Esophagus muscularis mucosa (tissue), 4 donors: Measurements from ENCODE around the gene BTF3. TPM values are rescaled to one million over a fixed set of nuclear protein-coding genes. Genes with fewer than 3 reads are reported as not detected.
A peak's percentile ranks its signal among the peaks of the same experiment; 100 is the strongest.
"Not testable (repeated sequence)": the region's sequence is repeated elsewhere in the genome, so short reads cannot be mapped to it uniquely, and the experiment has no call there.

Source experiments
- DNase-seq: peaks from one replicate; pipeline ENCODE4 v3.0.0-alpha.2; 2017; ENCODE audit errors: extremely low spot score
- H3K27ac ChIP-seq, 4 donors: fragments of 200-600 bp; sonication (generic); replicated peaks in 1 of 4; 1 replicate in 3 of 4; 2 replicates in 1 of 4; pipeline ENCODE4 v1.5.1; 2016 to 2019; ENCODE audit warnings: mild to moderate bottlenecking in 1 of 4
- H3K27me3 ChIP-seq, 4 donors: fragments of 200-600 bp; sonication (generic); one replicate each; pipeline versions ENCODE4 v1.5.1 to v1.6.0; 2016 to 2019
- H3K36me3 ChIP-seq, 4 donors: fragments of 200-600 bp; sonication (generic); one replicate each; pipeline ENCODE4 v1.5.1; 2016 to 2019
- H3K4me1 ChIP-seq, 4 donors: fragments of 200-600 bp; sonication (generic); one replicate each; pipeline ENCODE4 v1.5.1; 2016 to 2019
- H3K4me3 ChIP-seq, 4 donors: fragments of 200-600 bp; sonication (generic); 1 replicate in 2 of 4; 2 replicates in 2 of 4; pipeline ENCODE4 v1.5.1; 2016 to 2019; ENCODE audit warnings: mild to moderate bottlenecking in 4 of 4, moderate library complexity in 1 of 4
- H3K9me3 ChIP-seq, 4 donors: fragments of 200-600 bp; sonication (generic); 1 replicate in 3 of 4; 2 replicates in 1 of 4; pipeline ENCODE4 v1.5.1; 2016 to 2019
- EP300 ChIP-seq: sonication (generic); formaldehyde crosslinking; IDR thresholded peaks from one replicate; pipeline ENCODE4 v1.6.1; 2017; ENCODE audit warnings: antibody characterized with exemption
- POLR2A ChIP-seq: fragments of 450-650 bp; IDR thresholded peaks from one replicate; pipeline ENCODE4 v1.6.1; 2017; ENCODE audit warnings: antibody characterized with exemption, moderate library complexity, mild to moderate bottlenecking, low read depth
- POLR2AphosphoS5 ChIP-seq, 2 donors: sonication (generic); formaldehyde crosslinking; IDR thresholded peaks; one replicate each; pipeline ENCODE4 v1.6.1; 2017; ENCODE audit warnings: antibody characterized with exemption in 2 of 2
- WGBS: methylation state at CpG from one replicate; pipeline ENCODE4 v1.1.5; 2018; 5-methylcytosine and 5-hydroxymethylcytosine counted together
- intact Hi-C: fragments of 100-400 bp; cut with DNase I; formaldehyde crosslinking; loops from one replicate; pipeline ENCODE4 v1.15.1; 2023
- total RNA-seq, 4 donors: library from RNA; depleted of rRNA; stranded (reverse); fragments of >200 nt; gene quantifications; one replicate each; pipeline versions ENCODE4 v1.1.0 to v1.2.1, GENCODE V29; 2016
- TF ChIP-seq, protein P1 (sequence below), 3 experiments: fragments of 200-600 bp in 2 of 3; fragments of 450-650 bp in 1 of 3; sonication (generic) in 2 of 3; IDR thresholded peaks; one replicate each; pipeline ENCODE4 v1.5.1; 2017 to 2019; ENCODE audit warnings: antibody characterized with exemption in 3 of 3, mild to moderate bottlenecking in 2 of 3, moderate library complexity in 1 of 3

Gene BTF3
- total RNA-seq, 4 donors from 2014 or later = 455 to 574 (median 539) TPM

DNA sequence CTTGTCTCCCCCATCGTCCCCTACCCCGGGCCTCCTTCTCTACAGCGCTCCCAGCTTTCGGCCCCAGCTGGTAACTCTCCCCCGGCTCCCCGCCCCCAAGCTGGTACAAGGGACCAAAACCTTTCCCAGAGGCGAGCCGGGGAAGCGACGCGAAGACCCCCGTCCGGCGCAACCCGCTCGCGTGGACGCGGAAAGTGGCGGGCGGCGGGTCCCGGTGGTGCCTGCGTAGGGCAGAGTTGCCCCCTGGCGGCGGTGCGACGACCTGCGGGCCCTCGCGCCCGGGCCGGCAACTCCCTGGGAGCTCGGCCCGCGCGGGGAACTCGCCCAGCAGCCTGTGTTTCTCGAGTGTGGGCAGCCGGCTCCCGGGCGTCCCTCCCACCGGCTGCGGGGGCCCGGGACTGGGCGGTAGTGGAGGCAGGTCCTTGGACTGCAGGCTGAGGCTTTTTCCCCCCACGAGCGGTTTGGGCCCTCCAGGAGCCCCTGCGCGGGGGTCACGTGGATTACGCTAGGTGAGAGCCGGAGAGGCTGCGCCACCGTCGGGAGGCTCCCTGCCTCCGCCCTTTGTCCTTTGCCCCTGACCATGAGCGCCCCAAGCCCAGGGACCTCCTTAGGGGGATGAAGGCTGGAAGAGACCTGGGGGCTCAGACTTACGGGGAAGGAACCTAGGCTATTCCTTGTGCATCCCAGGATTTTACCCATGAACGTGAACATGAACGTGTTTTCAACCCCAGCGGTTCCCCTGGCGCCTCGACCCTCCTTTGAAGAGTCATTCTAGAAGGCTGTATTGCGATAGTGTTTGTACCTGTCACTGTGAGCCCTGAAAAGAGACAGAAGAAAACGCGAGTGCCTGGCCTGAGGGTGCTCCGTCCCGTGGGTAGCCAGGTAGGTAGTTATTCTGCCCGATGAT is 46.8 kb upstream of the BTF3 start:
- WGBS = 17% methylated on average over 31 of the region's 70 CpGs
- Histone ChIP-seq H3K9me3 (no peaks in the 10 kb centered on the region), H3K4me1 (peaks cover 16 to 34% (median 28%) of the 10 kb centered on the region in 4 donors), H3K27me3 (peaks cover 4 to 70% (median 42%) of the 10 kb centered on the region in 4 donors), H3K27ac (no peak overlapping the region), H3K36me3 (no peaks in the 10 kb centered on the region), H3K4me3 (peak overlapping the region; percentile 40 to 54 (median 42))
- TF ChIP-seq, protein P1, sequence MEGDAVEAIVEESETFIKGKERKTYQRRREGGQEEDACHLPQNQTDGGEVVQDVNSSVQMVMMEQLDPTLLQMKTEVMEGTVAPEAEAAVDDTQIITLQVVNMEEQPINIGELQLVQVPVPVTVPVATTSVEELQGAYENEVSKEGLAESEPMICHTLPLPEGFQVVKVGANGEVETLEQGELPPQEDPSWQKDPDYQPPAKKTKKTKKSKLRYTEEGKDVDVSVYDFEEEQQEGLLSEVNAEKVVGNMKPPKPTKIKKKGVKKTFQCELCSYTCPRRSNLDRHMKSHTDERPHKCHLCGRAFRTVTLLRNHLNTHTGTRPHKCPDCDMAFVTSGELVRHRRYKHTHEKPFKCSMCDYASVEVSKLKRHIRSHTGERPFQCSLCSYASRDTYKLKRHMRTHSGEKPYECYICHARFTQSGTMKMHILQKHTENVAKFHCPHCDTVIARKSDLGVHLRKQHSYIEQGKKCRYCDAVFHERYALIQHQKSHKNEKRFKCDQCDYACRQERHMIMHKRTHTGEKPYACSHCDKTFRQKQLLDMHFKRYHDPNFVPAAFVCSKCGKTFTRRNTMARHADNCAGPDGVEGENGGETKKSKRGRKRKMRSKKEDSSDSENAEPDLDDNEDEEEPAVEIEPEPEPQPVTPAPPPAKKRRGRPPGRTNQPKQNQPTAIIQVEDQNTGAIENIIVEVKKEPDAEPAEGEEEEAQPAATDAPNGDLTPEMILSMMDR (IDR thresholded peaks at IDR 0.05) = peak; percentile 88 to 97 (median 95)
- TF ChIP-seq POLR2AphosphoS5 (IDR thresholded peaks at IDR 0.05) (peak in 1 of 2 donors; percentile 43), EP300 (no peak)
- intact Hi-C loops = loop anchor here (1.0 to 5.0 kb wide), 3 partner anchors 154 to 369 kb away; no protein-coding TSS in a partner anchor
- DNase-seq = no peak

DNA sequence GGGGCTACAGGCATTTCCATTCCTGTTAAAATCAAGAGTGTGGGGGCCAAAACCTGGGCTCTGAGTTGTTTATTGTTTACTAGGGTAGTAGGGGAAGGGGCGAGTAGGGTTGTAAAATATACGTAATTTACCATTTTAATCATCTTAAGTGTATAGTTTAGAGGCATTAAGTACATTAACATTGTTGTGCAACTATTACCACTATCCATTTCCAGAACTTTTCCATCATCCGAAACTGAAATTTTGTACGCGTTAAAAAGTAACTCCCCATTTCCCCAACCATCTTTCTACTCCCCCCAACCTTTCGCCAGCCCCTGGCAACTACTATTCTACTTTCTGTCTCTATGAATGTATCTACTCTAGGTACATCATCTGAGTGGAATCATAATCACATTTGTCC is 46.0 kb upstream of the BTF3 start:
- Histone ChIP-seq H3K4me1 (peaks cover 16 to 30% (median 26%) of the 10 kb centered on the region in 4 donors), H3K4me3 (no peak overlapping the region), H3K27ac (no peak overlapping the region), H3K27me3 (peaks cover 4 to 73% (median 40%) of the 10 kb centered on the region in 4 donors), H3K9me3 (no peaks in the 10 kb centered on the region), H3K36me3 (no peaks in the 10 kb centered on the region)
- DNase-seq = peak; percentile 26
- TF ChIP-seq POLR2AphosphoS5 (IDR thresholded peaks at IDR 0.05) (no peak), EP300 (no peak), POLR2A (no peak)
- TF ChIP-seq, protein P1 (IDR thresholded peaks at IDR 0.05) = no peak
- WGBS = 74% methylated on average over 6 of the region's 6 CpGs
- intact Hi-C loops = loop anchor here (5.0 kb wide), 2 partner anchors 155 to 370 kb away; no protein-coding TSS in a partner anchor

DNA sequence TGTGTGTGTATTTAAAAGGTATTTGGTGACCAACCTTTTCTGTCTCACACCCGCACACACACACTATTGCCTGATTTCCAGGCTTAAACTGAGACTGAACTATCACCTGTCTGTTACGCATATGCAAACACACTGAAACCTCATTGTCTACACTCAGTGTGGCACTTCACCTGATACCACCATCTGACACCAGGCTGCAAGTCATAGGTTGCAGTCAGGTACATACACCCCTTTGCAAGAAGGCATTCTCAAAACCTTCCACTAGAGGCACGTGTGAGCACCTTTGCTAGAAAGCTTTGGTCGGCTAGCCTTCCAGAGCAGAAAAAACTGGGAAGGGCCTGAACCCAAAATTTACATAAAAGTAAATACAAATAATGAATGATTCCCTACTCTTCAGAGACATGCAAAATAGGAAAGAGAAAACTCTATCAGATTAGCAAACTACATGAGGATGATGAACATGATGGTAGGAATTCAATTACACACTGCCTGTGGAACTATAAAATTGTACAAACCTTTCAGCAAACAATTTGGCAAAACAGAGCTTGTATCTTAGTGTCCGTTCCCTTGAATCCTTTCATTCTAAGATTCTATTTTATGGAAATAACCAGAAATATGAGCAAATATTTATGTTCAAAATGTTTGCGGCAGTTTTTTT is 43.7 kb upstream of the BTF3 start:
- H3K4me3 ChIP-seq = no peak overlapping the region
- H3K36me3 ChIP-seq = no peaks in the 10 kb centered on the region
- intact Hi-C loops = loop anchor here (5.0 kb wide), 2 partner anchors 157 to 372 kb away; no protein-coding TSS in a partner anchor
- DNase-seq = peak; percentile 83
- H3K27me3 ChIP-seq = peaks cover 4 to 62% (median 30%) of the 10 kb centered on the region in 4 donors
- no peak overlapping the region for H3K27ac ChIP-seq
- H3K4me1 ChIP-seq = peaks cover 10 to 17% (median 13%) of the 10 kb centered on the region in 4 donors
- no peak for TF ChIP-seq EP300
- no peak for TF ChIP-seq POLR2A
- TF ChIP-seq, protein P1 (IDR thresholded peaks at IDR 0.05) = peak; percentile 53 to 76 (median 55)
- TF ChIP-seq POLR2AphosphoS5 (IDR thresholded peaks at IDR 0.05) = no peak
- no peaks in the 10 kb centered on the region for H3K9me3 ChIP-seq
- WGBS = 49% methylated on average over 6 of the region's 6 CpGs

DNA sequence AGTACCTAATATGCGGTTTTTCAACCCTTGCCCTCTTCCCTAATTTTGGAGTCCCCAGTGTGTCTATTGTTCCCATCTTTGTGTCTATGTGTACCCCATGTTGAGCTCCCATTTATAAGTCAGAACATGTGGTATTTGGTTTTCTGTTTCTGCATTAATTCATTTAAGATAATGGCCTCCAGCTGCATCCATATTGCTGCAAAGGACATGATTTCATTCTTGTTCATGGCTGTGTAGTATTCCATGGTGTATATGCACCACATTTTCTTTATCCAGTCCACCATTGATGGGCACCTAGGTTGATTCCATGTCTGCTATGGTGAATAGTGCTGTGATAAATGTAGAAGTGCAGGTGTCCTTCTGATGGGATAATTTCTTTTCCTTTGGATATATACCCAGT is 41.8 kb upstream of the BTF3 start:
- H3K27ac ChIP-seq, H3K4me1 ChIP-seq, H3K4me3 ChIP-seq, H3K36me3 ChIP-seq, H3K9me3 ChIP-seq, intact Hi-C loops: not testable (repeated sequence)
- 100% methylated on average over 1 of the region's 1 CpG for WGBS
- H3K27me3 ChIP-seq = peaks cover 4 to 42% (median 11%) of the 10 kb centered on the region in 4 donors
- DNase-seq = peak; percentile 3

DNA sequence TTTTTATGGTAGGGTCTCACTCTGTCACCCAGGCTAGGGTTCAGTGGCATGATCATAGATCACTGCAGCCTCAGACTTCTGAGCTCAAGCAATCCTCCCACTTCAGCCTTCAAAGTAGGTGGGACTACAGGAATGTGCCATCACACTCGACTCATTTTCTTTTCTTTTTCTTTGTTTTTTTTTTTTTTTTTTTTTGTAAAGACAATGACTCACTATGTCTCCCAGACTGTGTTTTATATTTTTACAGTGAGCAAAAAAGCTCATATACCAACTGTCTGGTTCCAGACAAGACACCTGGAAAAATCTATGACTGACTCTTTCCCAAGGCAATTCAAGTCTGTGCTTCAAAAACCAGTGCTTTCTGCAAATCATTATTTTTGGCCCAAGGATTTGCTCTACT is 38.9 kb upstream of the BTF3 start:
- Histone ChIP-seq H3K36me3 (no peaks in the 10 kb centered on the region), H3K4me3 (no peak overlapping the region), H3K4me1 (peaks cover 0 to 1% (median 0%) of the 10 kb centered on the region in 4 donors), H3K27ac (no peak overlapping the region), H3K27me3 (peaks cover 0 to 18% (median 0%) of the 10 kb centered on the region in 4 donors), H3K9me3 (no peaks in the 10 kb centered on the region)
- intact Hi-C loops = no loop called here
- 68% methylated on average over 1 of the region's 1 CpG for WGBS
- TF ChIP-seq, protein P1 (IDR thresholded peaks at IDR 0.05) = no peak
- TF ChIP-seq POLR2A (no peak), EP300 (no peak), POLR2AphosphoS5 (IDR thresholded peaks at IDR 0.05) (no peak)
- DNase-seq = peak; percentile 0
